NCI-H526 treated with DMSO at 0.1 percent for 48 hours (cell line): Measurements from ENCODE around the gene TRIM28.

Source experiments
- DNase-seq: peaks from one replicate; lab custom pipeline; 2025; lab: John Stamatoyannopoulos, UW

Gene TRIM28

GRCh38 chr19:58549664-58550361, 5.9 kb downstream of the TRIM28 start:
- no peak for DNase-seq

DNA sequence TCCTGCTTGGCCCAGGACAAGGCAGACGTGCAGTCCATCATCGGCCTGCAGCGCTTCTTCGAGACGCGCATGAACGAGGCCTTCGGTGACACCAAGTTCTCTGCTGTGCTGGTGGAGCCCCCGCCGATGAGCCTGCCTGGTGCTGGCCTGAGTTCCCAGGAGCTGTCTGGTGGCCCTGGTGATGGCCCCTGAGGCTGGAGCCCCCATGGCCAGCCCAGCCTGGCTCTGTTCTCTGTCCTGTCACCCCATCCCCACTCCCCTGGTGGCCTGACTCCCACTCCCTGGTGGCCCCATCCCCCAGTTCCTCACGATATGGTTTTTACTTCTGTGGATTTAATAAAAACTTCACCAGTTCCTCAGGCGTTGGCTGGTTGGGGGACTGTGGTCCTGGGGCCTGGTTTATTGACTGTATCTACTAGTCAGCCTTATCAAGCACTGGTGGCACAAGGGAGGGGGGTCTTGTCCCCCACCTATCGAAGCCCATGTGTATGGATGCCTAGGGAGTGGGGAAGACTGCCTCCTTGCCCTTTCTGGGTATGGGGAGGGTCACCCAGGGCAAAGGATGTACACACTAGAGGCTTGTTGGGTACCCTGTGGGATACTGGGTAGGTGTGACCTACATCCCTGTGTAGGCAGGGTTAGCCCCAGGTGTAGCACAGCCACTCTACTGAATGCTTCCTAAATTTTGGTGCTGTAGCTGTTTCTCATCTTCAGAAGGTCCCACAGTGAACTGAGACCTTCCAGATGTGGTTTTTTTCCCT, 6.7 kb downstream of the TRIM28 start:
- DNase-seq = no peak

DNA sequence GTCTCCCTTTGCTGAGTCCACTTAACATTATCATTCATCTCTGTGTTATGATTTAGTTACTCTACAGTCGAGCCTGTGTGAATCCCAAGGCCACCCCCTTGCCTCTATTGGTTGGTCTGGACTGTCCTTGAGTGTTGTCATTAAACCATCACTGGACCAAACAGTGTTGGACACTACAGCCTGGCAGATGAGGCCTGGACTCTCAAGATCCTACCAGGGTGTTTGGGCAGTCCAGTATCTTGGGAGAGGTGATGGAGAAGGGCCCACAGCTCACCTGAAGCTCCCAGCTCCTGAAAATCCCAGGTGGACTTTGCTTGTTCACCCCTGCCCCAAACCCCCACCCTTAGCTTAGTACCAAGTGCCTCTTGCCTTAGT, 7.2 kb downstream of the TRIM28 start:
- DNase-seq = no peak

DNA sequence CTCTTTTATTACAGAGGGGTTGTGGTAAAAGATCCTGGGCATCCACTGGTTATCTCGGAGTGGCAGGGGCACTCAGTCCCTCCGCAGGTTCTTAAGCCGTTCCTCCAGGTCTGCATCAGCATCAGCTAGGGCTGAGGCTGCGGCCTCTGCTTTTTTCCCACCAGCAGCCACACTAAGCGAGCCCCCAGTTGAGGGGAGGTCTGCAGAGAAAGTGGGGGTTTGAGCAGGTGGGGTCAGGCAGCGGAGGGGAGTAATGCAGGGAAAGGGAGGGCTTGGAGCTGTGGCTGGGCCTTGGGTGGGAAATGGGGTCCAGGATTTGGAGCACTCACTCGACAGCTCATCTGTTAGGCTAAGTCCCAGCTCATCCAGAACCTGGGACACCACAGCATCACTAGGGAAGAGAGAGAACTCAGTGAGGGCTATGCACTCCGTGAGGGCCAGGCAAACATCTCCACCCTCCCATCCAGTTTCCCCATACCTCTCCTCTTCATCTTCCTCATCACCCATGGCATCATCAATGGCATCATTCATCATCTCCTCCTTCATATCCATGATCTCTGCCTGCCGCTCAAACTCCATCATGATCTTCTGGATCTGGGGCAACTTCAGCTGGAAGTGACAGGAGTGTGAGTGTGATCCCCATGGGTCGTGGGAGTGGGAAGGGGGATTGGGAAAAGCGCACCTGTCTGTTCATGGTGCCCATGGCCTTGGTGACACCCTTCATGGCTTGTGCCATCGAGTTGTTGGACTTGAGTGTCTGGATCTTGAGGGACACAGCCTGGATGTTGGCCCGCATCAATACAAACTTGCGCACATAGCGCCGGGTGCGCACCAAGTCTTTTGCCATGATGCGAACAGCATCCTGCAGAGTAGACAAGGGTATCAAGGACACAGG, 8.0 kb downstream of the TRIM28 start:
- no peak for DNase-seq

- no peak for DNase-seq
Observed at GRCh38 chr19:58552655-58553054, 8.8 kb downstream of the TRIM28 start.

- DNase-seq = no peak
Observed at GRCh38 chr19:58553799-58554493, 10.1 kb downstream of the TRIM28 start.

- no peak for DNase-seq
Observed at GRCh38 chr19:58554494-58555368, 10.9 kb downstream of the TRIM28 start, which contains the start of gene CHMP2A. Gene CHMP2A (minus strand): TSS chr19:58555105. CDS start chr19:58554212, 893 bp downstream.

- no peak for DNase-seq
Observed at GRCh38 chr19:58555369-58555885, 11.6 kb downstream of the TRIM28 start.

DNA sequence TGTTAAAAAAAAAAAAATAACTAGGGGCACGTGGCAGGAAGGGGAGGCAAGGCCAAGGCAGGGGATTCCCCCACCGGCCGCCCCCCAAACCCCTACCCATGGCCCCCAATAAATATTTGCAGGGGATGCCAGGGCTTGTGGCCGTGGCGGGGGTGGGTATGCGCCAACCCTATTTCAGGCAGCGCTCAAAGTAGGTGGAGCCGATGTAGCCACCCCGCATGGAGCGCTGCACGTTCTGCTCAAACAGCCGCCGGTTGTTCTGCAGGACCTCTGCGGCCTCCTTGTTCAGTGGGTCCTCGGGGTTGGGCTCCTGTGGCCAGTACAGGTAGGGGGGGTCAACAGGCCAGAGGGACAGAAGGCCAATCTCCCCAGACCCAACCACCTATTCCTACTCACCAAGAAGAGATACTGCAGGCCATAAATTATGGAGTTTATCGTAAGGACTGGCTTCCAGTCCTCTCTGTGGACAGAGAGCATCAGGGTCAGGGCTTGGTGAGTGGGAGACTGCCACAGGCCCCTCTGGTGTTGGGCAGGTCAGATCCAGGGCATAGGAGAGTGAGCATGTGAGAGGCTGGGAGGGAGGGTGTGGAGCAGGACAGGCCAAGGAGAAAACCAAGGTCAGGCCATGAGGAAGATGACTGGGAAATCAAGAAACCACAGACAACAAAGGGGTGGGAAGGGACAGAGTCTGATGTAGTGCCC, 12.2 kb downstream of the TRIM28 start:
- DNase-seq = no peak

DNA sequence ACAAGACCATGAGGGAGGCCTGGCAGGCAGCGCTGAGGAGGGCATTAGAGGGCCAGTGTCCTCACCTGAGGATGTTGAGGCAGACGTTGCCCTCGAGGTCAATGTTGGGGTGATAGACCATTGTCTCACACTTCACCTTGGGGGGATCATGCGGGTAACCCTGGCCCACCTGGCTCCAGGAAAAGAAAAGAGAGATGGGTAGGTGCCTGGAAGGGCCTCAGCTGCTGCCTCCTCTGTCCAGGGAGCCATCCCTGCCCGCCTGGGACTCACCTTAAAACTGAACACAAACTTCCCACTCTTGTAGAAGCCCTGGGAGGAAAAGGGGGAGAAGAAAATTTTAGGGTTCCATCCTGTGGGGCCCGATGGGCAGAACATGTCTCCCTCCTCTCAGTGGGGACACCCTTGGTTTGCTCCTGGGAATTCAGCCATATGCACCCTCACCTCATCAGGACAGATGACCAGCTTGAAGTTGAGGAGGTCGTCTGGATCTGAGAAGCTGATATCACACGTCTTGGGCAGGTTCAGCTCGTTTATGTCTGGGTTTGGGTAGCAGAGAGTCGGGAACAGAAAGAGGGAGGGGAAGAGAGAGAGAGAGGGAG, 12.9 kb downstream of the TRIM28 start:
- DNase-seq = no peak

DNA sequence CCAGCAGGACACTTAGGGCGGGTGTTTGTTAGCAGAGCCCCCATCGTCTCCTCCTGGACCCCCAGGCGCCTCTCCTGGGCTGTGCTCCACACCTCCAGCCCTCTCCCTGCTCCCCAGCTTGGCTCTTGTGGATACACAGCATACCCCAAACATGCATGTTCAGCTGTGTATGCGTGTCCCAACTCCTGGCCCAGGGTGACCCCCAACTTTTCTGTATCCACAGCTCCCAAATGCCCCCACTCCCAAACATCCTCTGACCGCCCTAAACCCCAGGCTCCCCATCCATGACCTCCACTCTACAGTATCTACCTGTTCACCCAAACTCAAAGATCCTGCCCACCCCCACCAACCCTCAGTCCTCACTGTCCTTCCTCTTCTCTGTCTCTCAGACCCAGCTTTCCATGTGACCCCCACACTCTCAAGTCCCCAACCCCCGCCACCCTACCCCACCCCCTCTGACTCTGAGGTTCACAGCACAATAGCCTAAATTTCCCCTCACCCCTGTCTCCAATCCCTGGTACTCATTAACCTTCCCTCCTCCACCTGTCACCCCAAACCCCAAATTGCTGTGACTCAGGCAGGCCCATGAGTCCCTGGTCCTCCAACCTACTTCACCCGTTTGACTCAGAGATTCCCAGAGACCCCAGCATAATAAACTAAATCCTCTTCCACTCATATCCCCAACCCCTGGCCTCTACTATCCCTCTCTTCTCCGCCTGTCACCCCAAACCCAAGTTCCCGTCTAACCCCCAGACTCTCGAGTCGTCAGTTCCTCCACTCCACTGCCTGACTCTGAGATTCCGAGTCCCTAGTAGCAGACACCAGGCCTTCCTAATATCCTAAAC, 13.6 kb downstream of the TRIM28 start:
- no peak for DNase-seq

DNA sequence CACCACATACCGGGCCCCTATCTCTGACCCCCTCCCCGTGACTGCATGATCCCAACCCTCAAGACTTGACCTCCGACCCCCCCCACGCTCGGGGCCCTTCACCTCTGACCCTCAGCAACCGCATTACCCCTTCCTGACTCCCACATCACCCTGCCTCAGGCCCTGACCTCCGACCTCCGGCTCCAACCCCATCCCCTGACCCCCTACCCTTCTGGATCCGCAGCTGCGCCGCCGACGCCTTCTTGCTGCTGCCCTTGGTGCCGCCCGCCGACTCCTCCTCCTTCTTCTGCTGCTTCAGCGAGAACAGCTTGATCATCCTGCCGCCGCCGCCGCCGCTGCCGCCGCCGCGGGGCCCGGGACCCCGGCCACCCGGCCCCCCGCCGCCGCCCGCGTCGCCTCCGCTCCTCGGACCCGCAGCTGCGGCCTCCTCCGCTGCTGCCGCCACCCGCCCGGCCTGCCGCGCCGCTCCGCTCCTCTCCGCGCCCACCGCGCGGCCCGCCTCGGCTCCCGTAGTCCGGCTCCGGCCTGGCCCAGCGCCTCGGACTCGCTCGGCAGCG, 14.3 kb downstream of the TRIM28 start, which contains the start of gene UBE2M:
Gene UBE2M, minus strand, starts transcription at position 546 of the 557 bp plus-strand sequence. Its CDS starts 230 bp downstream, at position 316.
- DNase-seq = no peak

DNA sequence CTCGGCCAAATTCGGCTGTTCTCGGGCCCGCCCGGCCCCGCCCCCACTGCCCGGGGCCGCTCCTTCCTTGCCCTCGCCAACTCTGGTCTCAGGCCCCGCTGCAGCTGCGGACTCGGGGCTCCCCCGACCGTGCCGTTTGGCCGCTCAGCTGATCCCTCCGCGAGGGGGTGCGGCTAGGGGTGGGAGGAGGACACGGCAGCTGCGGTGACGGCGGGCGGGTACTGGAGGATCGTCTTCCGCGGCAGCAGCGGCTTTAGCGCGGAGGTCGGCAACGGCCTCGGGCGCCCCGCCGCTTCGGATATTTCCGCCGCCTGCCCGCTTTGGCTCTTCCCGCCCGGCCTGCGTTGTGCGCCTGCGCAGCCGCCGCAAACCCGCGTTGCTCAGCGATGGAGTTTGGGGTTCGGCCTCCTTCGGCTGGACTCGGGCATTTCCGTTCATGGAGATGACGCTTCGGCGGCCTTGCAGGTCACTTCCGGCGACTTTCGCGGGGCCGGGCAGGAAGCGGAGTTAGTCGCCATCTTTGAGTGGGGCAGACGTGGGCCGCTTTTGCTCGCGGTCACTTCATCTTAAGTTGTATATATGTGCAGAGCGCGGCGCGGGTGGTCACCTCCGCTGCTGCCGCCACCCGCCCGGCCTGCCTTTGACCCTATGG, 14.9 kb downstream of the TRIM28 start:
- no peak for DNase-seq

DNA sequence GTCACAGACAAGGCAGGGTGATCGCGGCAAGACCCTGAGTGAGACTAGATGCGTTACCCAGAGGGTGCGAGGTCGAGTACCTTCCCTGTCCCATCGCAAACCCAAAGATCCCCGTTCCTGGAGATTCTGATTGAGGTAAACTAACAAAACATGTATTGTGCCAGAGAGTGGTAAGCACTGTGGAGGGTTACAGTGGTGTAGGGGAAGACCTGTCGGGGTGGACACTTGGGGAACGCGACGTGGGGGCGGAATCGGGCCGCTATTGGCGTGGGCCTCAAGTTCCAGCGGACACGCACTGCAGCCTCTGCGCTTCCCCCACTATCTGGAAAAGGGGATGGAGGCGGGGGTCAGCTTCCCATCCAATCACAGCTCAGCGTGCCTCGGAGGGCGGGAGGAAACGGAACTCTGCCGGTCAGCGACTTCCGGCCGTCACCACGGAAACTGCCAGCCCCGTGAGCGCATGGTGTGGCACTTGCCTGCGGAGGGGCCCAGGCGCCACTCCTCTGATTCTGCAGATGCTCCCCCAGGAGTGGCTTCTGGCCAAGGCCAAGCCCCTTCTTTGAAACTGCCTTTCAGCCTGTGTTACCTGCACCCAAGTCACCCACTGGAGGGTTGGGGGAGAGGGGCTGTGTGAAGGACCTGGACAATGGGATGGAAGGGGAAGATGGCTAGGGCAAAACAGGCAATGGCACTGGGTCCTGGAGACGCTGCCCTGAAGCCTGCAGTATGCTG, 15.6 kb downstream of the TRIM28 start:
- no peak for DNase-seq

- no peak for DNase-seq
Observed at GRCh38 chr19:58560007-58560887, 16.4 kb downstream of the TRIM28 start.

DNA sequence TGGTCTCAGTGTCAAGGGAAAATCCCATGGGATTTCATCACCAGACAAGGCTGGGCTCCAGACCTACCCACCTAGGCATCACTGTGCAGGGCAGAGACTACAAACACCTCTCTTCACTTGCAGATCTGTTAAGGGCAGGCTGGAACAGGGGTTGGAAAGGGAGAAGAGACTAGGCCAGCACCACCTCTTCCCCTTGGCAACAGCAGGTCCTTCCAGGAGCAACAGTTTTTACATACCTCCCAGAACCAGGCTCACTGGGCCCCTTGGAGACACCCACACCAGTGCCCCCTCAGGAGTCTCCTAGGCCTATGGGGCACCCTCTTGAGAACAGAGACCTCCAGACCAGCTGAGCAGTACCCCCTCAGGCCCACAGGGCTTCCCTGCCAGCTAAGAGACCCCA, 17.1 kb downstream of the TRIM28 start:
- DNase-seq = no peak
